Skeletal muscle cell (primary cell): Measurements from ENCODE around the gene CAST.
"Not testable (repeated sequence)": the region's sequence is repeated elsewhere in the genome, so short reads cannot be mapped to it uniquely, and the experiment has no call there.

ENCODE experiments used
- DNase-seq: peaks from one replicate; pipeline ENCODE4 v3.0.0-alpha.2; 2010; ENCODE audit warnings: low read depth
- H3K4me3 ChIP-seq: 2 replicates; pipeline ENCODE4 v1.5.1; 2011; ENCODE audit warnings: low read depth, mild to moderate bottlenecking, control low read depth, low read length, moderate library complexity

Gene CAST

GRCh38 chr5:96661855-96662724 lies at the start of gene CAST:
Gene CAST (plus strand): TSS chr5:96662376. CDS start chr5:96662423, 47 bp downstream.
- H3K4me3 ChIP-seq = peak within 1 kb of the TSS; percentile 89
- peak; percentile 78 for DNase-seq

DNA sequence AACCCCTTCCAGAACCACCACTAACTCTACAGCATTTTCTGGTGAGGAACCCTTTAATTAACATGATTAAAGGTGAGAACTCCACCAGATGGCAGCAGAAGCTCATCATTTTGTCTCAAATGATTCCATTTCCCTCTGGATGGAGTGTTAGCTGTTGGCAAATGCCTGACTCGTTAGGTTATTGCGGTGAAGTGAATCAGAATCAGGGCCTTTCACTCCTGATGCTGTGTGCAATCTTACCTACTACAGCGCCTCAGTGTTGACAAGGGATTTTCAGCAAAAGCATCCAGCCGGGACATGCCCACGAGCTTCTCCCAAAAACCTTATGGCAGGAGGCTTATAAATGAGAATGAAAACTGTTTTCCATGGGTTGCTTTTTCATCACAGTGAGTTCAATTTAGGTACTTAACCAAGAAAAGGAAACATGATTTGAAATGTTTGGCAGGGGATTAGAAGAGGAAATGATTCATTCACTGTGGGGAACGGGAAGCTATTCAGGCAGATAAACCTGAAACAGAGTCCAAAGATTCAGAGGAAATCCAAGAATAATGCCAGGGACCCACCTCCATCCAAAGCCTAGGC lies 48.0 kb upstream of the CAST start:
- peak overlapping the region; percentile 7 for H3K4me3 ChIP-seq
- DNase-seq = peak; percentile 82

GRCh38 chr5:96615223-96615622 lies 47.0 kb upstream of the CAST start:
- DNase-seq = no peak
- no peak overlapping the region for H3K4me3 ChIP-seq

DNA sequence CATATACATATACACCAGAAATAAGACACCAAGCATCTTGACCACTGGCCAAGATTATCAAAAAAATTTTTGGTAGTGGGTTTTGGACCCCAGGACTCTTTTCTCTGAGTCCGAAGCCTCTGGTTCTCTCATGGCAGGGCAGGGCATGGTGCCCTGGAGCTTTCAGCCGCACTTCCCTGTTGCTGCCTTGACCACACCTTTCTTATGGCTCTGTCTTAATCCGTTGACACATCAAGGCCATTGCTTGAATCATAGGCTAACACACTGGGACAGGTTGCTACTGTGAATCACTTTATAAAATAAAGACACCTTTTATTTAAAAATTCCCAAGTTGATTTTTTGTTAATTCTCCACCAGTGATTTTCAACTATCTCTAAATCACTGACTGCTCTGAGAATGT lies 45.4 kb upstream of the CAST start:
- DNase-seq = no peak
- no peak overlapping the region for H3K4me3 ChIP-seq

DNA sequence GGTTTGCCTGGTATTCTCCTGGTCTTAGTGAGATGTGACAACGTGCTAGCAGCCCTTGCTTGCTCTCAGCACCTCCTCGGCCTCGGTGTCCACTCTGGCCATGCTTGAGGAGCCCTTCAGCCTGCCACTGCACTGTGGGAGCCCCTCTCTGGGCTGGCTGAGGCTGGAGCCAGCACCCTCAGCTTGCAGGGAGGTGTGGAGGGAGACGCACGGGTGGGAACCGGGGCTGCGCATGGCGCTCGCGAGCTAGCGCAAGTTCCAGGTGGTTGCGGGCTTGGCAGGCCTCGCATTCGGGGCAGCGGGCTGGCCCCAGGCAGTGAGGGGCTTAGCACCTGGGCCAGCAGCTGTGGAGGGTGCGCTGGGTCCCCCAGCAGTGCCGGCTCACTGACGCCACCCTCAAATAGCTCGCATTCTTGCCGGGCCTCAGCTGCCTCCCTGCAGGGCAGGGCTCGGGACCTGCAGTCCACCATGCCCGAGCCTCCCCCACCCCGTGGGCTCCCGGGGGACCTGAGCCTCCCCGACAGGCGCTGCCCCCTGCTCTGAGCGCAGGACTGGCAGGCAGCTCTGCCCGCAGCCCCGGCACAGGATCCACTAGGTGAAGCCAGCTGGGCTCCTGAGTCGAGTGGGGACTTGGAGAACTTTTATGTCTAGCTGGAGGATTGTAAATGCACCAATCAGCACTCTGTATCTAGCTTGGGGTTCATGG lies 43.7 kb upstream of the CAST start:
- not testable (repeated sequence) for H3K4me3 ChIP-seq, DNase-seq

GRCh38 chr5:96619946-96620345 lies 42.2 kb upstream of the CAST start:
- no peak for DNase-seq
- no peak overlapping the region for H3K4me3 ChIP-seq

DNA sequence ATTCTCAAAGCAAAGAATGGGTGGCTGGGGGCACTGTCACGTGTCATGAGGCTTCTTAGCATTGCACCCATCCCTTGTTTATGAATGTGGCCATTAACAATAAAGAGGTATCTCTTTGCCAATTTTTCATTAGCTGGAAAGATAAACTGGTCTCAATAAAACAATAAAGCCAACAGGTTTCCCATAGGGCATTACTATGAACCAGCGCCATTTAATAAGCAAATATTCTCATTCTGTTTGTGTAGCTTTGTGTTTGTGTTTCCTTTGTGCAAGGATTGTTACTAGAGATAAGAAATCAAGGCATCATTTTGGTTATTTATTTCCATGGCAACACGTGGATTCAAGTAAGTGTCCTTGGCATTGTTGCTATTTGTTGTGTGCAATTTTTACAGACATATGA lies 37.6 kb upstream of the CAST start:
- H3K4me3 ChIP-seq = no peak overlapping the region
- no peak for DNase-seq

DNA sequence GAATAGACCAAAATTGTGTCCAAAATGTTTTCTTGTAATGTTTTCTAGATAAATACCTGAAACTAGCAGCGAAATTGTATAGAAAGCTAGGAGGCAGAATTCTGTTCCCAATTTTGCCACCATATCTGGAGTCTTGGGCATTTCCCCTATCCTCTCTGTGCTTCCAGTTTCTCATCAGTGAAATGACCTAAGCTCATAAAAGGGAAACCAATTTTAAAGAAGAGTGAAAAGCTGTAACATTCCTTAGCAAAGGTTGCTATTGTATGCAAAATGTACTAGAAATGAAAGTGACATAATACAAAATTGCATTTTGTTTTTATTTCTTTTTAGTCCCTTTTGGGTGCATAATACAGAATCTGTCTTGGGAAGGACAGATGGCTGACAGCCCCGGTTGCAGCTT lies 36.8 kb upstream of the CAST start:
- no peak for DNase-seq

GRCh38 chr5:96626956-96627355 lies 35.2 kb upstream of the CAST start:
- DNase-seq = peak; percentile 91
- H3K4me3 ChIP-seq = no peak overlapping the region

More for the DNA sequence above, 36.8 kb upstream of the CAST start:
- H3K4me3 ChIP-seq = no peak overlapping the region

GRCh38 chr5:96627792-96628398 lies 34.3 kb upstream of the CAST start:
- H3K4me3 ChIP-seq = no peak overlapping the region
- DNase-seq = no peak

DNA sequence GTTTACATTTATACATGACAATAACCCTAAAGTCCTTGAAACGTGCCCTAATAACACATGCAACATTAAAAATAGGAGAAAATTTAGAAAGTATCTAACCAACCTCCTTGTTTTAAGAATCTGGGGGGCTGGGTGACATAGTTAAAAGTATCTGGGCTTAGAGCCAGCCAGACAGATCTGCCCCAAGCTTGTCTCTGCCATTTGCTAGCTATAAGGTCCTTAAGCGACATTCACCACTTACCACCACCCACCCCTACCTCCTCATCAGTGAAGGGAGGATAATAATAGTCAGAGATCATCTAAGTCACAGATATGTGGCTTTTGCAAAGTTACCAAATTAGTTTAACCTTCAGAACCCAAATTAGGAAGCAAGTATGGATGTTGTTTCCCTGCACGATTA lies 33.8 kb upstream of the CAST start:
- H3K4me3 ChIP-seq = no peak overlapping the region
- DNase-seq = no peak

GRCh38 chr5:96629774-96630173 lies 32.4 kb upstream of the CAST start:
- DNase-seq = peak; percentile 96
- H3K4me3 ChIP-seq = no peak overlapping the region

- DNase-seq = no peak
- H3K4me3 ChIP-seq = no peak overlapping the region
These were observed 28.4 kb upstream of the CAST start for GRCh38 chr5:96633820-96634219.

DNA sequence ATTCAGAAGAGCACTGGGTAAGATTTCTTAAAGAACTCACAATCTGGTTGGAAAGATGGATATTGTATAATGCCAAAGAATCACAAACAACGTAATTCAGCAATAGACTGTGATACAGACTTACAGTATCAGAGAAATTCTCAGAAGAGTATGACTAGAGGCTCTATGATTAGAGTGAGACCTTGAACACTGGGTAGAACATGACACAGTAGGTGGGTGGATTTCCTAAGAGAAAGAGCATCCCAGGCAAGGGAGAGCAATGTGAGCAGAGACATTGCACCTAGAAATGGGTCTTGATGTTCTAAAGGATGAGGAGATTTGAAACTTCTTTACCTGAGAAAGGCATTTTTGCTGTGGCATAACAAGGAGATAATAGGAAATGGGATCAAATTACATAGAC lies 27.3 kb upstream of the CAST start:
- no peak overlapping the region for H3K4me3 ChIP-seq
- DNase-seq = no peak

GRCh38 chr5:96636046-96636445 lies 26.1 kb upstream of the CAST start:
- H3K4me3 ChIP-seq = no peak overlapping the region
- no peak for DNase-seq

GRCh38 chr5:96636594-96636993 lies 25.6 kb upstream of the CAST start:
- no peak overlapping the region for H3K4me3 ChIP-seq
- DNase-seq = no peak

- no peak for DNase-seq
- H3K4me3 ChIP-seq = no peak overlapping the region
These were observed 25.0 kb upstream of the CAST start for GRCh38 chr5:96637196-96637595.

DNA sequence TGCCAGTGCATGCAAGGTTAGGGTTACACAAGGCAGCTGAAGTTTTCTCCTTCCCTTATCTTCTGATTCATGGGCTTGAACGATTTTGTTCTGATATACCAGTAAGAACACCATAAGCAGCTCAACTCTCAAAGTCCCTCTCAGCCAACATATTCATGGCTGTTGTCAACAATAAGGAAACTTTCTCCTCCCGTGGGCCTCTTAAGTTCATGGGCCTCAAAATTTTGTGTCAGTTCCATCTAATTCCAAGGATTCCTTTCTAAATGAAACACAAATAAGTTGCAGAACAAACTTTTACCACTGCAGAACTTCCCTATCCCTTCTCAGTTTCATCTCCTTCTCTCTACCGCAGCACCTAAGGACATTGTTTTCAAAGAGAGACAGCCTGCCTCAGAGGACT lies 23.6 kb upstream of the CAST start:
- no peak for DNase-seq
- no peak overlapping the region for H3K4me3 ChIP-seq

DNA sequence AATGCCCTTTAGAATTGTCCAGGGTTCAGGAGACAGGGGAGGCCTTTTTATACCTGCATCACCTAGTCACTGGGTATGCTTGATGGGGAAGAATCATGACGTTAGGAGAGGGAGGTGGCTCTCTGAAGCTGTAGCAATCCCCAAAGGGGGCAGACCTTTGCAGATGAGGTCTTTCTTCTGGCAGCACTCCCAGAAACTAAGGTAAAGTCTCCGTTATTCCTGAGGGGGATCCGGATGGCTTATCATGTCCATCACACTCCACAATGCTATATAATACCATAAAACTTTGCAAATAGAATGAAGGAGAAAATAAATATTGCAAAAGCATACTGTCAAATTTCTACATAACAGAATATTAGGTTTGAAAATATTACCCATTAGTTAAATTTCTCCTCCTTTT lies 21.5 kb upstream of the CAST start:
- H3K4me3 ChIP-seq = no peak overlapping the region
- DNase-seq = no peak
